CD4-positive, alpha-beta T cell treated with Interleukin-4 for 4 hours (primary cell): Measurements from ENCODE around the gene TRERF1.

ENCODE experiments used
- DNase-seq: peaks from one replicate; pipeline ENCODE4 v3.0.0-alpha.2; 2020

The TRERF1 gene

DNA sequence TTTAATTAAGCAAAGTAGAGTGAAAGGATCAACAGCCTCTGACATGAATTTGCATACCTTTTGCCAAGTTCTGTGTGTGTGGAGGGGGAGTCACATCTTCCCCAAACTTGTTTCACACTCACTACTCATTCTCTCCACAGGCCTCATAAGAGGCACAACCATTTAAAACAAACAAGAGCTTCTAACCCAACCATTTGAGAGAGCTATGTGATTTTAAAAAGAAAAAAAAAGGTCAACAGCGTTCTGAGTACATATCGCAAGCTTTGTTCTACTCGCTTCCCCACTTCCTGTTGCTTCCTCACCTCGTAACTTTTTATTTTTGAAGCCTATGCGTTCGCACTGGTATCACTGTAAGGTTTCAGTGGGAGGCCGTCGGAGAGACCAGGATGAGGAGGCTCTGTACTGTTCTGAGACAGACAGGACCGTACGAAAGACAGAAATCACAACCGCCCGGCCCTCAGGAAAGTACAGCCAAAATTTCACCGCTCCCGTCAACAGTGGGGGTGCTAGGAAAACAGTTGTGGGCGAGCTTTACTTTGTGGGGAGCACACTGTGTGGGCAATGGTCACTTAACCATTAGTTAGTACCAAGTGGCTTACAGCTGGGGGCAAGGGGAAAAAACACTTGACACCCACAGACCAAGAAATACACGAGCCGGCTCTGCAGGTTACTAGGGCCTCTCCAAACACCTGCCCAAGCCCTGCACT, 61.3 kb downstream of the TRERF1 start:
- peak; percentile 82 for DNase-seq

GRCh38 chr6:42389736-42390135, 62.0 kb downstream of the TRERF1 start:
- no peak for DNase-seq

DNA sequence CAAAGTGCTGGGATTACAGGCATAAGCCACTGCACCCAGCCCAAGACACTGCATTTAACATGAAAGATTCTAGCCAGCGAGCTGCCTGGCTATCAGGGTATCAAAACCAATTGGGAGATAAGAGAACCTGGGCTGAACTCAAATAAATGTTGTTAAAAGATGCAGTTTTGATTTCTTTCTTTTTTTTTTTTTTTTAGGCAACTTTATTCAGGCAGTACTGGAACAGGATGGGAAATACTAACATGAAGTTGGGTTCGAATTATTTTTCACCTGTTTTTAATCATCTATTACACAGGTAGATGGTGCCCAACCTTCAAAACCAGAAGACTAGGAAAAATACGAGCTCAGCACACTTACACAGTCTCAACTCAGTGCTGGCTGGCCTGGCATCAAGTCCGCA, 63.7 kb downstream of the TRERF1 start:
- no peak for DNase-seq

DNA sequence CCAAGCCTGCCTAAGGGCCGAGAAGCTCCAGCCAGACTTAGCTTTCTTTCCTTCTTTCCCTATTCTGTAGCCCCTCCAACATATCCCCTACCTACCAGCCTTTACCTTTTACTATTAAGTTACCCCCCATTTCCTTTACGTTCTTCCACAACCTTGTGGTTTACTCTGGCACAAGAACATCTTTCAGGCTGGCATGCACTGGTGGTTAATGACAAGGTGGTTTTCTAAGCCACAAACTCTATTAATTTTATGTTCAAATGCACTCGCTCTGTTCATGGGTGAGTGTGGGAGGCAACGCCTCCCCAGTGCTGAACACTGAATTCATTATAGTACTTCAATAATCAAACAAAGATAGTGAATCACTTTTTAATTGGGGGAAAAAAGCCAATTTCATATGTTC, 64.4 kb downstream of the TRERF1 start:
- DNase-seq, result peak; percentile 76

- no peak for DNase-seq
These were observed 66.4 kb downstream of the TRERF1 start for GRCh38 chr6:42385339-42385738.

DNA sequence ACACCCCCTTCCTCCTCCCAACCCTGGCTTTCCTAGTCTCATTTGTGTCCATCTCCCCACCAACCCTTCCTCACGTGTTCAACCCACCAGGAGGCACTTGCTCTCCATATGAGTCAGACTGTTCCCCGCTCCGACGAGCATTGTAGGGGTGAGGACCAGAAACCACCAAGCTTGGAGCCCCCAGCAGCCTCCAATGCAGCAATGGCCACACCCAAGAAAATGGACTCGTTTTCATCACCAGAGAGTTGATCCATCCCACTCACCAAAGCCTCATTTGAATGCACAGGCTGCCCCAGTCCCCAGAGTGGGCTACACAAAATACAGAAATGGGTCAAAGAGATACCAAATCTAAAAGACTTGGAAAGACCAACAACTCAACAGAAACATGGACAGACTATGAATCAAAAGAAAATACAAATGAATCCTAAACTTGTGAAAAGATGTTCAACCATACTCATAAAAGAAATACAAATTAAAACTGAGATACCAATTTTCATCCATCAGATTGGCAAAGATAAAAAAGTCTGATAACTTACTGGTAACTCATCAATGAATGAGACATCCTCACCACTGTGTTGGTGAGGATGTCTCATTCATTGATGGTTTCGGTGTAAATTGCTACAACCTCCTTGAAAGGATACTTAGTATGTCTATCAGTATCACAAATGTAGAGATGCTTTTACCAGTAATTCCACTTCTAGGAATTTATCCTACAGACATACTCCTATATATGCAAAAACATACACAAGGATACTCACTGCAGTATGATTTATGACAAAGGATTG, 68.1 kb downstream of the TRERF1 start:
- DNase-seq, result no peak

DNA sequence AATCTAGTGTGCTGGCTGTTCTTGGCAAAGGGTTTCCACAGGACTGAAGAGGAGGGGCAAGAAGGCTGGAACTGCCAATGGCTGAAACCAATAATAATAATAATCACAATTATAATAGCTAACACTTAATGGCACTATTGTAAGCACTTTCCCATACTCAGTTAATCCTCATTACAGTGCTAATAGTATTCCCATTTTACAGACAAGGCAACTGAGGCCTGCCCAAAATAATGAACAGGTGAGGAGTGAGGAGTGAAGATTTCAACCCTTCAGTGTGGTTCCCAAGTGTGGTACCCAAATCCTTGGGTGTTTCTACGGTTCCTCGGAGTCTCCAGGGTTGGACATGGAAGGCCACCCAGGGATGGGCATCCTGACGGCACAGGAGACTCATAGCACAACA, 69.9 kb downstream of the TRERF1 start:
- no peak for DNase-seq

GRCh38 chr6:42380228-42380979, 71.3 kb downstream of the TRERF1 start:
- no peak for DNase-seq

GRCh38 chr6:42378536-42378935, 73.2 kb downstream of the TRERF1 start:
- DNase-seq, result no peak

GRCh38 chr6:42378125-42378524, 73.6 kb downstream of the TRERF1 start:
- no peak for DNase-seq

DNA sequence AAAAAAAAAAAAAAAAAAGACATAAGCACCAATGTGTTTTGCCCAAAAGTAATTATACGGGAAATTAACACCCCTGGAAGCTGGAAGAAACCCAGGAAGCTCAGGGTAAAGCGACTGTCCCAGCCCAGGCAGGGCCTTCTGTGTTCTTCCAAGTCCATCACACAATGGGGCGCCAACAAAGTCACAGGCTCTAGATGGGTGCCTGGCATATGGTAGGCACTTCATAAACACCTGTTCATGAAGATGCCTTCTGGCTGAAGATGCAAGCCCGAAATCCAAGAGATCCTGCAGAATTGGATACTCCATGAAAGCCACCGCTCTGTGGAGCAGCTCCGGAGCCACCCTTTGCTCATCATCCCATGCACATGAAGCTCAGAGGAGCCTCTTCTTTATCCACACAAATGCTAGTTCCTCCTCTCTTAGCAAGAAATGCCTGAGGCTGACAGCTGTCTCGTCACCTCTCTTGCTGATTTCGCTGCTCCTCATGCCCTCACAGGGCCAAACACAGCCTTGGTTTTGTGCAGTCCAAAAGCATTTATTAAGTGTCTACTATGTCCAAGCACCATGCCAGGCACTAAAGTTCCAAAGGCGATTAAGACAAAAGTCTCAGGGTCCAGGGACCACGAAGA, 76.6 kb downstream of the TRERF1 start:
- no peak for DNase-seq

GRCh38 chr6:42374018-42374669, 77.6 kb downstream of the TRERF1 start:
- peak; percentile 36 for DNase-seq

- DNase-seq, result no peak
These were observed 79.0 kb downstream of the TRERF1 start for GRCh38 chr6:42372699-42373098.

- DNase-seq, result no peak
These were observed 81.3 kb downstream of the TRERF1 start for GRCh38 chr6:42370323-42370985.

DNA sequence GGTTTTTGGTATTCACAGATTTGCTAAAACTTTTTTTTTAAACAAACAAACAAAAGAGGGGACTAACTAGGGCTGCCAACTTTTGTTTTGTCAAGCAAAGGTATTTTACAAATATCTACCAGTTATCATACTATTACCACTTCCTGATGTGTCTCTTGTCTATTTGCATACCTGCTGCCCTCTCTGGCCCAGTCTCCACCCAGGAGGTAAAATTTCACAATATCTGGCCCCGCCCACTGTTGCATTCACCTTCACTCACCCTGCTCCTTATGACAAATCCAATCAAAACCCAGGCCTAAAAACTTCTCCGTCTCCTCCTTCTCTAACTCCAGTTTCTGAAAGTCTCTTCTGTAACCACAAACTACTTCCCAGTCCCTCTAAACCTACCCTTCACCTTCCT, 82.2 kb downstream of the TRERF1 start:
- DNase-seq, result peak; percentile 58

DNA sequence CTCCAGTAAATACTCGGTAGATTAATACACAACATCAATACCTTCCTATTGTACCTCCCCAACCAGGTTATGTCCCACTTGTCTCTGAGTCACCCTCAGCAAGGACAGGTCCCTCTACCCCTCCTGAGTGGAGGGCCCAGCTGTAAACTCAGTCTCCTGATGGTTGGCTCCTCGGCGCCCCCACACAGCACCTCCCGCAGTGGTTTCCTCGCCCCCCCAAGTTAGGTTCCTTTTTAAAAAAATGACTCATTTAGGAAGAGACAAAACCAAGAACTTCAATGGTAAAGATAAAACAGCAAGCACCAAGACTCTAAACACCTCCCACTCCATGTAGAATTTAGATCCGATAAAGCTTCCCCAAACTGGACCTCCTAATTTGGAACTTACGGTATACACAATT, 83.5 kb downstream of the TRERF1 start:
- peak; percentile 91 for DNase-seq

DNA sequence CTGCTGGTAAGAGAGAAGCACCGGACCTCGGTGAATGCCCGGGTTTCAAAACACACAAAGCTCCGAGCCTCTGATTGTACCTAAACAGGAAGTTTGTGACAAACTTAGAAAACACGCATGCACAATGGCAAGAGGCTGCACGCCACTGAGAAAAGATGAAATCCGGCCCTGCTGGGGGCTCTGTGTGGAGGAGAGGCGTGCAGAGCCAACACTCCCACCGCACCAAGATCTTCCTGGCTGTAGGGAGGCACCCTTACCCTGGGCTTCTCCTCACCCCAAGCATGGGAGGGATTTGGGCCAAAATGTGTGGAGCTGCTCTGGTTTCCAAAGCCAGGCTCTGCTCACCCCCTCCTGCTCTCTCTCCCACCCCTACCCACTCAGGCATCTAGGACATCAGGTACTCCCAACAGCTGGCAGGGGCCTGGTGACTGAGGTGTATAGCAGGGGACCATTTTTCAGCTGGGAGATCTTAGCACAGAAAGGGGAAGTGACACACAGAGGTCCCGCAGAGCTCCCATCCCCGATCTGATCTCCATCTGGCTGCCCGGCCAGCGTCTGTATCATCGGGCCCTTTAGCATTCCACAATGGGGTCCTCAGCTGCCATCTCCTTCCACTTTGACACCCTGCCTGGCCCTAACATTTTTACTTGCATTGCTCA, 84.2 kb downstream of the TRERF1 start:
- DNase-seq, result peak; percentile 39

GRCh38 chr6:42366999-42367352, 84.8 kb downstream of the TRERF1 start:
- DNase-seq, result no peak

DNA sequence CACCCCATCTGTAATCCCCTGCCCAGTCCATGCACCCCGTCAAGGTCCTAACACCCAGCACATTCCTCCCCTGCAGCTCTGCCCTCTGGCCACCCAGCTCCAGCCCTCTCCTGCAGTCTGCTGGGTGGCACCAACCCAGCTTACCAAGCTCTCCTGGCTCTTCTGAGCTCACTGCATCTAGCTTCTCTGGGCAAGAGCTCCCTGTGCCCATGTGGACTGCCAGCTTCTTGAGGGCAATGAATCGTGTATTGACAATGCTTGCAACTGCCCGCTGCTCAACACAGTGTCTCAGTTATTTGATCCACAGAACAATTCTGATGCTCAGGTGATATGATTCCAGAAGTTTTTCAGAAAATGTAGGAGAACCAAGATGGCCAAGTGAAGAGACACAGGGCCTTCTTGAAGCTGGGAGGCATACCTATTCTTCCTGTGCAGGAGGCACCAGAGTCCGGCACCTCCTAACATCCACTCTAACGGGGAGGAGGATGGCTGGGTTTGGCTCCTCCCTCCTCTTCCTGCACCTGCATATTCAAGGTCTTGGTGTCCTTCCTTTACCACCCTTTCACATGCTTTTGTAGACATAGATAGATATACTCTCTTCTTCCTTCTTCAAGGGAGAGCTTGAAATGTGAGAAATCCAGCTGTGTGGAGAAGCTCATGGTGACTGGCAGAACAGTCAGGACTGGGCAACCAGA, 85.6 kb downstream of the TRERF1 start:
- no peak for DNase-seq

DNA sequence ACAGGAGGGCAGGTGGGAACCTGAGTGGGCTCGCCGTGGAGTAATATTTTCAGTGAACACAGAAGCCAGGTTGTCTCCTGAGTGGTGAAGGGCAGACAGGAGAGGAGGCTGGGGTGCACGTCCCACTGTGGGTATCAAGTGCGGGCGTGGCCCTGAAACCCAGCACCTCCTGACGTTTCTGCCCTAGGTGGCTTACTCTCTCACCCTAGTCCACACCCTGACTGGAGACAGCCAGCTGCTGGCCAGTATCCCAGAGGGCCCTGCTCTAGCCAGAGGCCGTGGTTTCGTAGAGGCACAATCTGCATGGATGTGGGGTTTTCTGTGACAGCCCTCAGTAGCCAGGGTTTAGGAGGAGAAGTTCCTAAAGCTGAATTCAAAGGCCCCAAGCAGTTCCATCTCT, 86.7 kb downstream of the TRERF1 start:
- no peak for DNase-seq
